Astrocyte (in vitro differentiated cells and primary cell): Measurements from ENCODE around the gene PPP2R3B.

Source experiments
- CTCF ChIP-seq: IDR thresholded peaks from 2 replicates; pipeline ENCODE4 v1.5.1; 2011; ENCODE audit warnings: low read depth, mild to moderate bottlenecking, inconsistent platforms, low read length, moderate library complexity; ENCODE audit not compliant: insufficient read depth
- EZH2 ChIP-seq: IDR thresholded peaks from 2 replicates; pipeline ENCODE4 v1.6.1; 2012; ENCODE audit warnings: mild to moderate bottlenecking, low read length, inconsistent platforms; ENCODE audit not compliant: insufficient read depth

- no peak for TF ChIP-seq CTCF
- TF ChIP-seq EZH2, result no peak
These were observed 51.5 kb downstream of the PPP2R3B start for GRCh38 chrX:334971-335757.
